Activated T-cell treated with anti-CD3 and anti-CD28 coated beads for 1 hour (primary cell): Measurements from ENCODE around the gene TNF.
A peak's percentile ranks its signal among the peaks of the same experiment; 100 is the strongest.

ENCODE experiments used
- DNase-seq: peaks from one replicate; pipeline ENCODE4 v3.0.0-alpha.2; 2020; ENCODE audit warnings: low read depth

Gene TNF

DNA sequence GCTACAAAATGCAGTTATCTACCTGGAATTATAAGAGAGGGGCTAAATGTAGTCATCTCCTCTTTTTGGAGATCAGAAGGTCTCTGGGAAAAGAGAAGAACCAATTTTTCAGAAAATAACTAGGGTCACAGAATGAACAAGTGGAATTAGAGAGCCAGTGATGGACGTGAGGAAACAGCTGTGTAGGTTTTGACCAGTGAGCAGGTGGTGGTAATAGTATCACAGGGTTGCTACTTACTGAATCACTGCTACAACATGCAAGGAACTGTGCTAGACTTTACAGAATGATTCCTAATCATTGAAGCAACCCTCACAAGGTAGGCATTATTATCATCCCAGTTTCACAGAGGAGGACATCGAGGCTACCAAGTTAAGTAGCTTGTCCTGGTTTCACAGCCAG lies 30.7 kb upstream of the TNF start:
- DNase-seq = no peak

DNA sequence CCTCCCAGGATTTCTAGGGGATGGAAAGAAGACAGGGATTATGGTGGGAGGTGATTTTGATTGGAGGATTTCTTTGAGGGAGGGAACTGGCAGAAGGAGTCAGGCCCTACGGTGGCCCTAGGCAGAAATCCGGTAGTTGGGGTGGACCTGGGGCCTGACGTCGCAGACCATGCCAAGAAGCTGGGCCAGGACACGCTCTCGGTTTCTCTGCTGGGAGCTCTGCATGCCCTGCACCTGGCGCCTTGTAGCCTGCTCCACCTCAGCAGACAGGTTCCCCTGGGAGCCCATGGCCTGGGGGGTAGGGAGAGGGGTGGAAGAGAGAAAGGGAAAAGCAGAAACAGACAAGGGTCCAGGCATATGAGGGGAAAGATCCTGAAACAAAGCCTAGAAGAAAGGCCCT lies 30.1 kb upstream of the TNF start:
- no peak for DNase-seq

DNA sequence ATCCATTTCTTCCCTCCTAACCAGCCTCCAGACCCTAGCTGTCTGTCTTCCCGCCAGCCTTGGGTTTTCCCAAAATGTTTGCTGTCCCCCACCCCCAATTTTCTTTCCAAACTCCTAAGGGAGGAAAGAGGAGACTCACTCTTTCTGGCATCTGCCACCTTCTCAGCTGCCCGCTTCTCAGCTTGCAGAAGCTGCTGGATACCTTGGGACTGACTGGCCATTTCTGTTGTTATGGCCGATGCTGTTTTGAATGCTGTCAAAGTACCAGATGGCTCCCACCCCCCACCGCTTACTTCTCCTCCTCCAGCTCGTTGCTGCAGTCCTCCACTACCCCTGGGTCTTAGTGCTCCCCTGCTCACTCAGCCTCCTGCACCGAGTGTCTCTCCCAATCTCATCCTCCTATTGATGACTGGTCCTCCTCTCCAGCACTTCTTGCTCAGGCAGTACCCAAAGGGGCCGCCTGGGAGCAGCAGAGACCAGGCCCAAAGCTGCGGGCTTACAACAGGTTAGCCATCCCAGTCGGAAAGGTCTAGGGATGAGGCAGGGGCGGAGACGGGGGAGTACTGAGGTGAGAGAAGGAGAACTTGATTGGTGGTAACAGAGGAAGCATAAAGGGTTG lies 28.9 kb upstream of the TNF start, which contains the start of gene ATP6V1G2:
TSS of gene ATP6V1G2 (minus strand) at position 270 of the 619 bp plus-strand sequence. CDS start at position 221, 49 bp downstream.
- DNase-seq = peak; percentile 73

DNA sequence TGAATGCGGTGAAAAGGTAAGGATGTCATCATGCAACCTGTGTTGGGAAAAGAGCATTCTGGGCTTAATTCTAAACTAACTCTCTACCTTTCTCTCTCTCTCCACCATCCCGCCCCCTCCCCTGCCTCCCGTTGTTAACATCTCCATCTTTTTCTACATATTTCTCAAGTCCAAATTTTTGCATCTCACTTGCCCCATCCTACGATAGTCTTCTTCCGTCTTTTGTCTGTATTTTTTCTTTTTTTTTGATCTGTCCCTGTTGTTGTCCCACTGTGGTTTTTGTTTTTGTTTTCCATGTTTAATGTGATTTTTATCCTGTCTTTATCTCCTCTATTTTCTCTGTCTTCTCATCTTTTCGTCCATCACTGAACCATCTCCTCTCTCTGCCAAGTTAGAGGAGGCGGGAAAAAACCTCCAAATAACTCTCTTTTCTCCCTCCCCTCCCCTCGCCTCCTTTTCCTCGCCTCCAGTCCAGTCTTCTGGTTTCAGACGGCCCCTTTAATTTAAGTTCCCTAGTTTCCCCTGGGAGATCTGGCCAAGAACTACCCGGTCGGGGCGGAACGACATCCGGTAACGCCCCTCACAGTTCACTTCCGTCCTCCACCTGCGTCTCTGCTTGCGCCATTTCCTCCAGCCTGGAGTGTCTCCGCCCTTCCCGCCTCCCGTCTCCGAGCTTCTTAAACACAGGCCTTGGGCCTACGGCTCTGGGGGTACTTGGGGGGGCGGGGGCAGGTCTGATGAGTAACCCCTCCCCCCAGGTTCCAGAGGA lies 28.2 kb upstream of the TNF start, which contains the start of gene NFKBIL1:
TSS of gene NFKBIL1 (plus strand) at position 651 of the 769 bp plus-strand sequence. CDS start at position 738, 87 bp downstream.
- peak; percentile 79 for DNase-seq

DNA sequence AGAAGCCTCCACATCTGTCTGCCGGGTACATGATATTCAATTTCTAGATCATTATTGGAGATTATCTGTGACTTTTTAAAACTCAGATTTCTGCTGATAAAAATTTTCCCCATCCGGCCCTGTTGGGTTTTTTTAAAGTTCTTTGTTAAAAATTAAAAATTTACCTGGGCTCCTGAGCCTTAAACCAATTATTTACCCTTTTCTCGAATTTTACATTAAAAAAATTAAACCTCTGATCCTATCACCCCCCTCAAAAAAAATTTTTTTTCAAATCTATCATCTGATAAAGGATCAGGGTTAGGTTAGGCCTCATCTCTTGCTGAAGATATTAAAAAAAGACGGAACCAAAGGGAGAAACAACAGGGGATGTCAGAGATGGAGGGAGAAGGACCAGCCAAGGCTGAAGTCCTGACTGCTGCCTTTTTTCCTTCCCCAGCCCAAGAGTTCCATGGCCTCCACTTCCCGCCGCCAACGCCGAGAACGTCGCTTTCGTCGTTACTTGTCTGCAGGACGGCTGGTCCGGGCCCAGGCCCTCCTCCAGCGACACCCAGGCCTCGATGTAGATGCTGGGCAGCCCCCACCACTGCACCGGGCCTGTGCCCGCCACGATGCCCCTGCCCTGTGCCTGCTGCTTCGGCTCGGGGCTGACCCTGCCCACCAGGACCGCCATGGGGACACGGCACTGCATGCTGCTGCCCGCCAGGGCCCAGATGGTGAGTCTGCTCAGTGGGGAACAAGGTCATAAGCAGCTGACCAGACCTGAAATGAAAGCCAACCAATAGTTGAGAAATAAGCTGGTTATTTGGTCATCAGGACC lies 27.4 kb upstream of the TNF start:
- DNase-seq = no peak

DNA sequence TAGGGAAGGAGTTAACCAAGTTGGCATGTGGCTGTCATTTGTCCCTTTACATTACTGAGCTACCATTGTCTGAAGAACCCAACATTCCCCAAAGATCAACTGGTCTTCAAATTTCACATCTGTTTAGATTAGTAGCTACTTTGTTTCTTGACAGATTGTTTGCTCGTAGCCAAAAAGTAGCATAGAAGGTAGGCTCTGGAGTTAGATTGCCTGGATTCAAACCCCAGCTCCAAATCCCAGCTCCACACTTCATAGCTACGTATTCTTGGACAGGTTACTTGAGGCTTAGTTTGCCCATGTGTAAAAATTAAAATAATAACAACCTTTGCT lies 26.9 kb upstream of the TNF start:
- DNase-seq = no peak

DNA sequence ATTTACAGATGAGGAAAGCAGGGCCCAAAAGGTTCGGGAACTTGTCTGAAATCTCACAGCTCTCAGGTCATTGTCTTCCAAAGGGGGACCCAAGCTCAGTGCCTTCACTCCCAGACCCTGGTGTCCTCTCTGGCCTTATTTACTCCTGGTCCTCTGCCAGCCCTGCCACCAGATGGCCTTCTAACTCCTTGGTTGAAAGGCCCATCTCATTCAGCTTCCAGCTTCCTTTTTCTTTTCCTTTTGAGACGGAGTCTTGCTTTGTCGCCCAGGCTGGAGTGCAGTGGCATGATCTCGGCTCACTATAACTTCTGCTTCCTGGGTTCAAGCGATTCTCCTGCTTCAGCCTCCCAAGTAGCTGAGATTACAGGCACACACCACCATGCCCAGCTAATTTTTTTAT lies 24.0 kb upstream of the TNF start:
- DNase-seq = peak; percentile 47

DNA sequence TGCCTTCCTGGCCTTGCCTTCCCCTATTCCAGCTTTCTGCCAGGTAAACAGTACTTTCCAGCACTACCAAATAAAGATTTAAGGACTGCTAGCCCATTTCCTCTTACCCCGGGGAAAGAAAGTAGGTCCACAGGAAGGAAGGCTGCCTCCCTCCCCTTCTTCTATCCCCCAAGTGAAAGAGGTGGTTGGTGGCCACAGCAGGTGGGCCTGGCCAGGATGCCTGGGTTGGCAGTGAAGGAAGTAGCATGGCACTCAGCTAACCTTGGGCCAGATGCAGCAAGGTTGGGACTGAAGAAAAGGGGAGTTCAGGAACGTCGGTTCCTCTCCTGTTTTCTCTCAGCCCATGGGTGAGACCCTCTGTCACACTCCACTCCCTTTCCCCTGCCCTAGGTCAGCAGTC lies 19.1 kb upstream of the TNF start:
- DNase-seq = no peak

DNA sequence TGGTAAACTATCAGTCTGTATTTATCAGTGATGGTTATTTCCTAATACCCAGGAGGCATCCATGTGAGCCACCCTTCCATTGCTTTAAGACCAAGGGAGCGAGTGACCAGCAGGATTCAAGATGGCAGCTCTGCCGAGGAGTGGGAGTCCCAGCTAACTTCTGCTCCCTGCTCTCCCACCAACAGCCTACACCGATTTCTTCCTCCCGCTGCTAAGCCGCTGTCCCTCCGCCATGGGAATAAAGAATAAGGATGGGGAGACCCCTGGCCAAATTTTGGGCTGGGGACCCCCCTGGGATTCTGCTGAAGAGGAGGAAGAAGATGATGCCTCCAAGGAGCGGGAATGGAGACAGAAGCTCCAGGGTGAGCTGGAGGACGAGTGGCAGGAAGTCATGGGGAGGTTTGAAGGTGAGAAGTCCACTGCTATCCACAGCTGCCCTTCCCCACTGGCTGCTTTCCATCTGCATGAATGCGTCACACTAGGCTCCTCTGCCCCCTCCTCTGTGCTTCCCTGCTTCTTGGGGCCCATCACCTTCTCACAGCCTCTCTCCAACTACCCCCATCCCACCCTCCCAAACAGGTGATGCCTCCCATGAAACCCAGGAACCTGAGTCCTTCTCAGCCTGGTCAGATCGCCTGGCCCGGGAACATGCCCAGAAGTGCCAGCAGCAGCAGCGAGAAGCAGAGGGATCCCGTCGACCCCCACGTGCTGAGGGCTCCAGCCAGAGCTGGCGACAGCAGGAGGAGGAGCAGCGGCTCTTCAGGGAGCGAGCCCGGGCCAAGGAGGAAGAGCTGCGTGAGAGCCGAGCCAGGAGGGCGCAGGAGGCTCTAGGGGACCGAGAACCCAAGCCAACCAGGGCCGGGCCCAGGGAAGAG lies 17.7 kb upstream of the TNF start:
- DNase-seq = no peak

DNA sequence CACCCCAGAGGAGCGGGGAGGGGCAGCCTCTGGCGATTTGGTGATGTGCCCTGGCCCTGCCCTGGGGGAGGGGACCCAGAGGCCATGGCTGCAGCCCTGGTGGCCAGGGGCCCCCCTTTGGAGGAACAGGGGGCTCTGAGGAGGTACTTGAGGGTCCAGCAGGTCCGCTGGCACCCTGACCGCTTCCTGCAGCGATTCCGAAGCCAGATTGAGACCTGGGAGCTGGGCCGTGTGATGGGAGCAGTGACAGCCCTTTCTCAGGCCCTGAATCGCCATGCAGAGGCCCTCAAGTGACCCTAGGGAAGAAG lies 17.1 kb upstream of the TNF start:
- DNase-seq = no peak

DNA sequence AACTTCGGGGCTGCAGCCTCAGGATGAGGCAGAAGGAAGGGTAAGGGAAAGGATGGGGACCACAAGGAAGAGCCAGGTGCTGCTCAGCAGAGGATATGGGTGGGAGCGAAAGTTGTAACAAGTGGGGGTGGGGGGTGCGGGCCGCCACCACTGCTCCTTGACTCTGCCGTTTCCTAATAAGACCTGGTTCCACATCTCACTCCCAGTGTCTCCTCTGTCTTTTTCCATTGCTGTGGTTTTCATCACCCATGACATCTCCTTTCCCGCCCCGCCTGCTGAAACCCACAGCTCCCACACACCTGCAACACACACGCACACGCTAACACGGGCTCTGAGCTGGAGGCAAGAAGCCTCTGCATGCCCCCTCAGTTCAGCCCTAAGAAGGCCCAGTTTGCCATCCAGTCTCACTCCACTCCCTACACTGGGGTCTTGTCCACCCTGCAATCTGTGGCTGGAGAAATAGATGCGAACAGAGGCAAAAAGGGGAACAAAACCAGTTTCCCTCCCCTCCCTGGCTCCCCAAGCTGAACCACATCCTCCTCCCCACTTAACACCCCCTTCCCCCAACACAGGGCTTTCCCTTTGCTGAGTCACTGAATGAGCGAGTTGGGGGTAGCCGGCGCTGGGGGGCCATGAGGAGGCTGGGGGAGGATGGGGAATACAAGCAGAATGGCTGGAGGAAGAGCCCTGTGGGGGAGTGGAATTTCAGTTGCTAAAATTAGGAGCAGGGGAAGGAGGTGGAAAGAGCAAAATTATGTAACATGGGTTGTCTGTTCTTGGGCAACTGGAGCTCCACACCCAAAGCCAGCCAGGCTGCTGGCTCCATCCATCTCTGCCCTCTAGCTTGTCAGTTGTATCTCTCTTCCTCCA lies 16.5 kb upstream of the TNF start:
- peak; percentile 51 for DNase-seq

DNA sequence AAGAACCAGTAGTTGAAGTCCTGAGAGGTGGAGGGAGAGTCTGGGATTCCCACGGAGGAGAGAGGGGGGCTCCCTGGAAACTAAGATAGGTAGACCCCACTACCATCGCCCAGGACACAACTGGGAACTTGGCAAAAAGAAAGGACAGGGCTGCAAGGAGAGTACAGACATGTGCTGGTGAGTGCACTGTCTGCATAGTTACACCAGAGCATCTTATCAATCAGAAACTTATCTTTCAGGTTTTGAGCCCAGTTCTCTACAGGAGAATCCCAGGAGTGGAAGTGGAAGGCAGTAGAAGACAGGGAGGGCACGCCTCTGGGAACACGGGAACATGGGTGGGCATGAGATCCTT lies 15.8 kb upstream of the TNF start:
- DNase-seq = no peak

DNA sequence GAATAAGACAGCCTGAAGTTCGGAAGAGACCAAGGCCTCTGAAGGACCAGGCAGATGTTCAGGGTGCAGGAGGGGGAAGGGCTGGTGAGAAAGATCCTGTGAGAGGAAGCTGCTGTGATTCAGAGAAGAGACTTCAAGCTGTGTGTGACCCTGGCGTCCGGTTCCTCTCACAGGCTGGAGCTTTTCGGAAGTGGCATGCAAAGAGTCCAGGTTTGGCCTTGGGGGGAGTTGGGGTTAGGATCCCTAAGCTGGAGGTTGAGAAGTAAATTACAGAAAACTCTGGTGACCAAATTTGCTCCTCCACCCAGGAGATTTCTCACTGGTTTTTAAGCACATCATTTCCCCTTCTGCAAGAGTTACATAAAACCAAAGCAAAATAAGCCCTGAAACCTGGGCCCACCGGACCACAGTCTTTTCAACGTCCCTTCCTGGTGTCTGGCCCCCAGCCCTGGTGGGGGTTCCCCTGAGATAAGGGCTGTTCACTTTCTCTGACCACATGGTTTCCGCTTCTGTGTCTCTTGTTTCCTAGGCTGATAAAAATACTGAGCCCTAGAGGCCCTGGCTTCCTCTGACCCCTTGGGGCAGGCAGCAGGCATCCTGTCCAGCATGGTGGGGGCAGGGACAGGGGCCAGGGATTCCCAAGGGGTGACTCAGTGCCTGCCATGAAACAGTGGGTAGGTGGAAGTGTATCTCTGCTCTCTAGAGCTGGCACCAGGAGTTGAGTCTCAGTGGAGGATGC lies 15.2 kb upstream of the TNF start:
- DNase-seq = peak; percentile 29

DNA sequence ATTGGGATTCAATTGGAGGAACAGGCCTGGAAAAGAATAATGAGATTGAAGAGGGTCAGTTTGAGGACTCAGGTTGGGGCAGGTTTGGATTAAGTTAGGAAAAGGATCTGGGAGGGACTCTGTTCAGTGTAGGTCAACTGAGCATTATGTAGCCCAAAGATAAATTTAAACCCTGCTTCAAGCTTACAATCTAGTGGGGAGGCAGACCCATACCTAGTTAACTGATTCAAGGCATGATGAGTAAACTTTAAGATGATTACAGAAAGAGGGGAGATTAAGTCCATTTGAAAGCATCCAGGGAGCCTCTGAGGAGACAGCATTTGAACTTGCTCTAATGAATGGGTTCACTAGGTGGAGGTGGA lies 14.7 kb upstream of the TNF start:
- DNase-seq = no peak

DNA sequence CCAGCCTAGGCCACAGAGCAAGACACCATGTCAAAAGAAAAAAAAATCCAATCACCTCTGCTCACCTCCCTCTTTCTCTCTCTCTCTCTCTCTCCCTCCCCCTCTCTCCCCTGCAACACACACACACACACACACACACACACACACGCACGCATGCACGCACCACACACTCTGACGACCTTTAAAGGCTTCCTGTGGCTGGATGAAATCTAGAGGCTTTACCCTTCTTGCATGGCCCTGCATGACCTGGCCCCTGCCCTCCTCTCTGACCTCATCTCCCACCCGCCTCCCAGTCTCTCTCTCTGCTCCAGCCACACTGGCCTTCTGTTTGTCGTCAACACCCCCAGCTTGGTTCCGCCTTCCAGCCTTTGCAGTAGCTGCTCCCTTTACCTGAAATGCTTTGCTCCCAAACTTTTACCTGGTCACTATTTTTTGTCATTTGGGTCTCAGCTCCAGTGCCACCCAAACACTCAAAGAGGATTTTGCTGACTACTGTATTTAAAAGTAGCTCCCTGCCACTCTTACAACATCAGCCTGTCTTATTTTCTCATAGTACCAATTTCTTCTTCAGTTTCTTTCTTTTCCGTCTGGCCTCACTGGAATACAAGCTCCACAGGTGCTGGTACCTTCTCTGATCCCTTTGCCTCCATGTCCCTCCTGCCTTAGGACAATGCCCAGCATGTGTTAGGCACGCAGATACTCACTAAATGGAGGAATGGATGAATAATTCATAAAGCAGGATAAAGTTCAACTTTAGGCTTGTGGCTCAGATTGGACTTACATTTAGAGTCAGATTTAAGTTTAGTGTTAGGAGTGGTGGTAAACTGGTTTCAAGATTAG lies 7.6 kb upstream of the TNF start:
- no peak for DNase-seq

DNA sequence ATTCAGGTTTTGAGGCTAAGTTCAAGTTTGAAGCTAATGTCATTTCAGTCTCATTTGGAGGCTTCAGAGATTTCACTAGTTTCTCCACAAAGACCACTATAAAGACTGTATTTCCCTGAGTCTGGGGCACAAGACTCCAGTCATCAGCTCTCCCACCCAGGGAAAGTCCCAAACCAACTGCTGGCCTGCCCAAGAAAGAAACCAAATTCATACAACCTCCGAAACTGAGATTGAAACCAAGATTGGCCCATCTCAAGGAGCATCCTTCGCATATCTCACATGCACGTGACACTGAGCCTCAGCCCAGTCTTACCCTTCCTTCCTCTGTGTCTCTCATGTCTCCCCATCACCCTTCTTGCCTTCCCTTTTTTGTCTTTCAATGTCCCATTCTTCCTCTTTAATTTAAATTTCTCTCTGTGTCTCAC lies 6.8 kb upstream of the TNF start:
- peak; percentile 32 for DNase-seq

DNA sequence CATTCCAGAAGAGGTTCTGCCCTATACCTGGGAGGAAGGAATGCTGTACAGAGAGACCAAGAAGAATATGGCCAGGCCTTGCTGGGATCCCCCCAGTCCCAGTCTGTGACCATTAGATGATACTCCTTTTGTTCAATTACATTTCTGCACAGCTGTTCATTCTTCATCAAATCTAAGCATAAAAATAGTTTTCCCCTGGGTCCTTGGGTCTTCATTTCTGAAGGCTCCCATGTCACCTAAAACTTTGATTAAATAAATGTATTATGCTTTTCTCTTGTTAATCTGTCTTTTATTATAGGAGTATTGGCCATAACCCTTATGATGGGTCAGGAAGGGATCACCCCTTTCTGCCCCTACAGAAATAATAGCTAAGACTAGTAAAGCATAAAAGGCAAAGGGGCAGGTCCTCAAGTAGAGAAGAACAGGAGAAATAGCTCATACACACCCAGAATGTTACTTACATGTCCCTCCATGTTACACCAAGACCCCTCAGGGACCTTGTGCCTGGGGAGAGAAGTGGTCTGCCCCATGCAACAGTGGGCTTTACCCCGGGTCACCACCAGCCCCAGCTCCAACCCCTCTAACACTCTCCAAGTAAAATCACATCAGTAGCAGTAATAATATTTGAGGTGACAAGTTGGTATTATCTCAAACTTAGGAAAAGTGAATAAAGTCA lies 5.4 kb upstream of the TNF start:
- no peak for DNase-seq

DNA sequence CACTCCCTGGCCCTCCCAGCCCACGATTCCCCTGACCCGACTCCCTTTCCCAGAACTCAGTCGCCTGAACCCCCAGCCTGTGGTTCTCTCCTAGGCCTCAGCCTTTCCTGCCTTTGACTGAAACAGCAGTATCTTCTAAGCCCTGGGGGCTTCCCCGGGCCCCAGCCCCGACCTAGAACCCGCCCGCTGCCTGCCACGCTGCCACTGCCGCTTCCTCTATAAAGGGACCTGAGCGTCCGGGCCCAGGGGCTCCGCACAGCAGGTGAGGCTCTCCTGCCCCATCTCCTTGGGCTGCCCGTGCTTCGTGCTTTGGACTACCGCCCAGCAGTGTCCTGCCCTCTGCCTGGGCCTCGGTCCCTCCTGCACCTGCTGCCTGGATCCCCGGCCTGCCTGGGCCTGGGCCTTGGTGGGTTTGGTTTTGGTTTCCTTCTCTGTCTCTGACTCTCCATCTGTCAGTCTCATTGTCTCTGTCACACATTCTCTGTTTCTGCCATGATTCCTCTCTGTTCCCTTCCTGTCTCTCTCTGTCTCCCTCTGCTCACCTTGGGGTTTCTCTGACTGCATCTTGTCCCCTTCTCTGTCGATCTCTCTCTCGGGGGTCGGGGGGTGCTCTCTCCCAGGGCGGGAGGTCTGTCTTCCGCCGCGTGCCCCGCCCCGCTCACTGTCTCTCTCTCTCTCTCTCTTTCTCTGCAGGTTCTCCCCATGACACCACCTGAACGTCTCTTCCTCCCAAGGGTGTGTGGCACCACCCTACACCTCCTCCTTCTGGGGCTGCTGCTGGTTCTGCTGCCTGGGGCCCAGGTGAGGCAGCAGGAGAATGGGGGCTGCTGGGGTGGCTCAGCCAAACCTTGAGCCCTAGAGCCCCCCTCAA lies 3.1 kb upstream of the TNF start, which contains the start of gene LTA:
TSS of gene LTA (plus strand) at position 249 of the 871 bp plus-strand sequence. CDS start at position 703, 454 bp downstream.
- DNase-seq = peak; percentile 64
